GM12878 (cell line): Measurements from ENCODE around the gene TMEM255B. TPM values are rescaled to one million over a fixed set of nuclear protein-coding genes. Genes with fewer than 3 reads are reported as not detected.

Experiments used
- ATAC-seq: fragments of 200-7000 bp; cut with Tn5 transposase; 3 replicates; pipeline ENCODE4 v1.9.1; 2020; ENCODE audit warnings: mild to moderate bottlenecking, moderate library complexity
- BruUV-seq: library from RNA; stranded (reverse); fragments of 400-500 nt; replicated peaks from 2 replicates; lab custom pipeline; 2021; lab: Mats Ljungman, UMichigan
- CTCF ChIA-PET: fragments of 300-600 bp; sonication (Branson Sonifier 250); formaldehyde crosslinking; extraction: SDS; loops from one replicate; lab custom pipeline; 2021; ENCODE audit warnings: inconsistent platforms; lab: Yijun Ruan, JAX
- POLR2A ChIA-PET: fragments of 350-600 bp; formaldehyde crosslinking; extraction: SDS; loops from one replicate; lab custom pipeline; 2021; ENCODE audit warnings: inconsistent platforms; lab: Charles Lee
- RAD21 ChIA-PET: fragments of 300-600 bp; sonication (Branson Sonifier 250); formaldehyde crosslinking; loops from one replicate; lab custom pipeline; 2023; ENCODE audit warnings: antibody characterized with exemption; ENCODE audit not compliant: unreplicated experiment; lab: Charles Lee
- SMC1A ChIA-PET: fragments of 300-600 bp; sonication (Branson Sonifier 250); formaldehyde crosslinking; loops from one replicate; lab custom pipeline; 2023; ENCODE audit not compliant: unreplicated experiment, uncharacterized antibody; lab: Charles Lee
- DNase-seq: peaks from one replicate; pipeline ENCODE4 v3.0.0-alpha.2; 2011; ENCODE audit warnings: low read depth, low spot score
- FAIRE-seq: peaks from 3 replicates; lab custom pipeline; 2011; peaks lifted over from hg19 to GRCh38; lab: Jason Lieb, UNC
- H2AFZ ChIP-seq: 2 replicates; pipeline ENCODE4 v1.6.0; 2011; ENCODE audit warnings: low read depth, low read length, control low read depth; ENCODE audit not compliant: control insufficient read depth
- H3K27ac ChIP-seq: 2 replicates; pipeline ENCODE4 v1.5.1; 2011; ENCODE audit warnings: control low read depth; ENCODE audit not compliant: control insufficient read depth, insufficient read depth
- H3K27me3 ChIP-seq, 2 experiments: replicated peaks in 1 of 2; 2 replicates each; pipeline versions ENCODE4 v1.6.0 to v1.6.1; 2011; ENCODE audit warnings: low read length in 1 of 2; ENCODE audit not compliant: control insufficient read depth in 2 of 2, insufficient read depth in 2 of 2
- H3K36me3 ChIP-seq, 2 experiments: 2 replicates each; pipeline ENCODE4 v1.5.1; 2011; ENCODE audit warnings: low read length in 1 of 2; ENCODE audit not compliant: control insufficient read depth in 2 of 2, insufficient read depth in 2 of 2
- H3K4me1 ChIP-seq: 2 replicates; pipeline ENCODE4 v1.6.1; 2011; ENCODE audit warnings: mild to moderate bottlenecking, low read length, moderate library complexity, mixed read lengths; ENCODE audit not compliant: control insufficient read depth, insufficient read depth
- H3K4me2 ChIP-seq: 2 replicates; pipeline ENCODE4 v1.6.0; 2011; ENCODE audit warnings: control low read depth; ENCODE audit not compliant: control insufficient read depth, insufficient read depth
- H3K4me3 ChIP-seq: fragments of 200-600 bp; sonication (generic); 2 replicates; pipeline ENCODE4 v1.5.1; 2016
- H3K79me2 ChIP-seq: 2 replicates; pipeline ENCODE4 v1.6.0; 2011; ENCODE audit warnings: low read length; ENCODE audit not compliant: control insufficient read depth, insufficient read depth
- H3K9ac ChIP-seq: 2 replicates; pipeline ENCODE4 v1.8.0; 2011; ENCODE audit warnings: low read length, control low read depth, mixed read lengths; ENCODE audit not compliant: control insufficient read depth, insufficient read depth
- H3K9me3 ChIP-seq: replicated peaks from 3 replicates; pipeline ENCODE4 v1.5.1; 2011; ENCODE audit warnings: mild to moderate bottlenecking, low read length; ENCODE audit not compliant: control insufficient read depth, insufficient read depth
- H4K20me1 ChIP-seq: 2 replicates; pipeline ENCODE4 v1.6.0; 2011; ENCODE audit not compliant: control insufficient read depth, insufficient read depth
- CBFB ChIP-seq: IDR thresholded peaks from 2 replicates; pipeline ENCODE4 v1.6.1; 2016; ENCODE audit warnings: antibody characterized with exemption, low read depth
- EP300 ChIP-seq, 2 experiments: fragments of 150-350 bp in 1 of 2; IDR thresholded peaks; 2 replicates each; pipeline ENCODE4 v1.6.1; 2011 to 2012; ENCODE audit warnings: low read depth in 2 of 2, low read length in 2 of 2, borderline replicate concordance in 1 of 2, improper control_type of control experiment in 1 of 2, inconsistent platforms in 1 of 2; ENCODE audit not compliant: control insufficient read depth in 1 of 2
- GABPA ChIP-seq: IDR thresholded peaks from 2 replicates; pipeline ENCODE4 v1.6.1; 2014; ENCODE audit warnings: antibody characterized with exemption, low read depth, mild to moderate bottlenecking, inconsistent platforms
- HCFC1 ChIP-seq: fragments of 150-350 bp; IDR thresholded peaks from 2 replicates; pipeline ENCODE4 v1.6.1; 2014; ENCODE audit warnings: low read length
- IKZF2 ChIP-seq, 2 experiments: fragments of 450-650 bp; IDR thresholded peaks; 2 replicates each; pipeline ENCODE4 v1.6.1; 2017; ENCODE audit warnings: mild to moderate bottlenecking in 2 of 2, moderate library complexity in 2 of 2
- IRF4 ChIP-seq: IDR thresholded peaks from 2 replicates; pipeline ENCODE4 v1.6.1; 2011; ENCODE audit warnings: low read depth, low read length
- KDM1A ChIP-seq: fragments of 200-600 bp; sonication (generic); IDR thresholded peaks from 2 replicates; pipeline ENCODE4 v1.6.1; 2016; ENCODE audit warnings: borderline replicate concordance
- POLR2AphosphoS2 ChIP-seq: IDR thresholded peaks from 2 replicates; pipeline ENCODE4 v1.6.1; 2011; ENCODE audit warnings: low read depth, mild to moderate bottlenecking, low read length, improper control_type of control experiment, moderate library complexity
- SIX5 ChIP-seq: IDR thresholded peaks from 2 replicates; pipeline ENCODE4 v1.6.1; 2011; ENCODE audit warnings: mild to moderate bottlenecking, low read depth, low read length, moderate library complexity; ENCODE audit not compliant: severe bottlenecking
- SMAD5 ChIP-seq: IDR thresholded peaks from 2 replicates; pipeline ENCODE4 v1.6.1; 2016; ENCODE audit warnings: antibody characterized with exemption, low read depth
- SP1 ChIP-seq: IDR thresholded peaks from one replicate; pipeline ENCODE4 v1.6.1; 2011; ENCODE audit warnings: low read depth, low read length
- STAT1 ChIP-seq: fragments of 450-650 bp; conservative IDR thresholded peaks from 2 replicates; pipeline ENCODE4 v1.6.1; 2014; ENCODE audit warnings: antibody characterized with exemption, mild to moderate bottlenecking
- ZNF24 ChIP-seq: fragments of 450-650 bp; IDR thresholded peaks from 2 replicates; pipeline ENCODE4 v1.6.1; 2017; ENCODE audit warnings: antibody characterized with exemption, mild to moderate bottlenecking
- ZNF622 ChIP-seq: fragments of 450-650 bp; IDR thresholded peaks from 2 replicates; pipeline ENCODE4 v1.6.1; 2017; ENCODE audit warnings: mild to moderate bottlenecking, inconsistent platforms
- ZSCAN29 ChIP-seq: fragments of 450-650 bp; IDR thresholded peaks from 2 replicates; pipeline ENCODE4 v1.6.1; 2017; ENCODE audit warnings: mild to moderate bottlenecking, moderate library complexity
- WGBS: methylation state at CpG from one replicate; pipeline ENCODE4 v1.1.6; 2016; ENCODE audit warnings: low lambda C conversion rate; ENCODE audit not compliant: insufficient replicate concordance, insufficient coverage; ENCODE audit errors: missing lambda C conversion rate; 5-methylcytosine and 5-hydroxymethylcytosine counted together
- in situ Hi-C: fragments of 300-500 bp; cut with MboI; formaldehyde crosslinking; loops from 9 replicates; pipeline ENCODE4 v1.14.3; 2018; ENCODE audit warnings: mixed read lengths
- intact Hi-C: fragments of 100-400 bp; cut with micrococcal nuclease; formaldehyde crosslinking; loops from one replicate; pipeline ENCODE4 v1.14.2; 2022; ENCODE audit not compliant: unreplicated experiment
- polyA plus RNA-seq, 11 experiments: library from polyadenylated mRNA; depleted of rRNA in 4 of 11; unstranded in 6 of 11; stranded (reverse) in 5 of 11; fragments of >200 nt; fragmentation: Nextera tagmentation in 4 of 11; fragmentation: Illumina TruSeq in 1 of 11; extraction: Ambion mirVana in 4 of 11; extraction: Trizol in 1 of 11; gene quantifications; 1 replicate in 1 of 11; 2 replicates in 10 of 11; pipeline versions ENCODE4 v1.2.1 to v1.2.3, GENCODE V29; 2011 to 2016; ENCODE audit warnings: inconsistent platforms in 2 of 11, missing spikeins in 2 of 11, low read depth in 1 of 11
- total RNA-seq, 4 experiments: library from RNA; depleted of rRNA in 3 of 4; stranded (reverse); fragments of >200 nt in 3 of 4; fragmentation: Illumina TruSeq in 1 of 4; extraction: Trizol in 1 of 4; gene quantifications; 2 replicates each; pipeline versions ENCODE4 v1.2.1 to v1.2.3, GENCODE V29; 2013 to 2021
- TF ChIP-seq, protein P1 (sequence below): fragments of 450-650 bp; IDR thresholded peaks from 2 replicates; pipeline ENCODE4 v1.6.1; 2017; ENCODE audit warnings: mild to moderate bottlenecking, moderate library complexity

TMEM255B gene
- total and polyA plus RNA-seq, 10 of the 15 experiments (the other 5 are each of a cell fraction or from before 2014, with no cell fraction given): 0.04 to 0.62 (median 0.13) TPM; not detected in 3

DNA sequence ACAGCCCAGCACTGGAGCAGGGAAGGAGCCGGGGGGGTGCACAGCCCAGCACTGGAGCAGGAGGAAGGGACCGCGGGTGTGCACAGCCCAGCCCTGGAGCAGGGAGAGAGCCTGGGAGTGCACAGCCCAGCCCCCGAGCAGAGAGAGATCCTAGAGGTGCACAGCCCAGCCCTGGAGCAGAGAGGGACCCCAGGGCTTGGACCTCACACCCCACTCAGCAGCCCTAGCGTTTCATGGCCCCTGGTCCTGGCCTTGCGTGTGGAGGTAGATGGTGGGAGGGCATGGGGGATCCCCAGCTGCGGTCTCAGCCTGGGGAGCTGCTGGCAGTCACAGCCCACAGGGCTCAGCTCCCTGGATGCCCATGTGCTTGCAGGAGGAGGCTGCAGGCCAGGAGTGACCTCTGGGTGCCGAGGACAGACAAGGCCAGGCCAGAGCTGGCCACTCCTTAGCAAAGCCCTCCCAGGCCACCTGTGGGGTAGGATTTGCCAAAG, 79.7 kb downstream of the TMEM255B start:
- H3K4me2 ChIP-seq: no peak overlapping the region
- H3K27ac ChIP-seq: no peak overlapping the region
- CTCF ChIA-PET: no interaction called here
- FAIRE-seq (no peak), ATAC-seq (peak; percentile 53), DNase-seq (no peak)
- POLR2A ChIA-PET: no interaction called here
- in situ Hi-C loops (loop anchor here (10.0 kb wide), 1 partner anchor 56 kb away; no protein-coding TSS in a partner anchor), intact Hi-C loops (no loop called here)
- BruUV-seq: no TSS peak
- no peaks in the 10 kb centered on the region for H3K4me1 ChIP-seq
- SMC1A ChIA-PET: no interaction called here
- no peak overlapping the region for H3K4me3 ChIP-seq
- no peak for TF ChIP-seq STAT1
- TF ChIP-seq SMAD5: no peak
- TF ChIP-seq, protein P1, sequence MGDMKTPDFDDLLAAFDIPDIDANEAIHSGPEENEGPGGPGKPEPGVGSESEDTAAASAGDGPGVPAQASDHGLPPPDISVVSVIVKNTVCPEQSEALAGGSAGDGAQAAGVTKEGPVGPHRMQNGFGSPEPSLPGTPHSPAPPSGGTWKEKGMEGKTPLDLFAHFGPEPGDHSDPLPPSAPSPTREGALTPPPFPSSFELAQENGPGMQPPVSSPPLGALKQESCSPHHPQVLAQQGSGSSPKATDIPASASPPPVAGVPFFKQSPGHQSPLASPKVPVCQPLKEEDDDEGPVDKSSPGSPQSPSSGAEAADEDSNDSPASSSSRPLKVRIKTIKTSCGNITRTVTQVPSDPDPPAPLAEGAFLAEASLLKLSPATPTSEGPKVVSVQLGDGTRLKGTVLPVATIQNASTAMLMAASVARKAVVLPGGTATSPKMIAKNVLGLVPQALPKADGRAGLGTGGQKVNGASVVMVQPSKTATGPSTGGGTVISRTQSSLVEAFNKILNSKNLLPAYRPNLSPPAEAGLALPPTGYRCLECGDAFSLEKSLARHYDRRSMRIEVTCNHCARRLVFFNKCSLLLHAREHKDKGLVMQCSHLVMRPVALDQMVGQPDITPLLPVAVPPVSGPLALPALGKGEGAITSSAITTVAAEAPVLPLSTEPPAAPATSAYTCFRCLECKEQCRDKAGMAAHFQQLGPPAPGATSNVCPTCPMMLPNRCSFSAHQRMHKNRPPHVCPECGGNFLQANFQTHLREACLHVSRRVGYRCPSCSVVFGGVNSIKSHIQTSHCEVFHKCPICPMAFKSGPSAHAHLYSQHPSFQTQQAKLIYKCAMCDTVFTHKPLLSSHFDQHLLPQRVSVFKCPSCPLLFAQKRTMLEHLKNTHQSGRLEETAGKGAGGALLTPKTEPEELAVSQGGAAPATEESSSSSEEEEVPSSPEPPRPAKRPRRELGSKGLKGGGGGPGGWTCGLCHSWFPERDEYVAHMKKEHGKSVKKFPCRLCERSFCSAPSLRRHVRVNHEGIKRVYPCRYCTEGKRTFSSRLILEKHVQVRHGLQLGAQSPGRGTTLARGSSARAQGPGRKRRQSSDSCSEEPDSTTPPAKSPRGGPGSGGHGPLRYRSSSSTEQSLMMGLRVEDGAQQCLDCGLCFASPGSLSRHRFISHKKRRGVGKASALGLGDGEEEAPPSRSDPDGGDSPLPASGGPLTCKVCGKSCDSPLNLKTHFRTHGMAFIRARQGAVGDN: no peak
- no peak for TF ChIP-seq SP1
- TF ChIP-seq POLR2AphosphoS2: no peak
- TF ChIP-seq IKZF2 (IDR thresholded peaks at IDR 0.05): no peak
- no peak for TF ChIP-seq ZNF24
- no peak for TF ChIP-seq ZNF622
- TF ChIP-seq IRF4: no peak
- no peak for TF ChIP-seq KDM1A
- no peak for TF ChIP-seq GABPA
- no peak for TF ChIP-seq HCFC1
- no peak for TF ChIP-seq ZSCAN29
- TF ChIP-seq CBFB: no peak
- TF ChIP-seq EP300 (IDR thresholded peaks at IDR 0.05; ENCODE audit: borderline replicate concordance in 1 of 2, control insufficient read depth in 1 of 2, low read depth in 2 of 2, low read length in 2 of 2): no peak
- TF ChIP-seq SIX5: no peak
- WGBS: 44% methylated on average over 8 of the region's 8 CpGs
- no peaks in the 10 kb centered on the region for H3K36me3 ChIP-seq
- no peaks in the 10 kb centered on the region for H3K79me2 ChIP-seq
- H2AFZ ChIP-seq: no peak overlapping the region
- no peaks in the 10 kb centered on the region for H3K27me3 ChIP-seq
- no peaks in the 10 kb centered on the region for H4K20me1 ChIP-seq
- no peaks in the 10 kb centered on the region for H3K9me3 ChIP-seq
- no peak overlapping the region for H3K9ac ChIP-seq
- RAD21 ChIA-PET: no interaction called here
